PC-3 (cell line): ENCODE results near the gene AFF3.

Experiments used
- EZH2phosphoT487 ChIP-seq: fragments of 300-600 bp; sonication (generic); IDR thresholded peaks from 2 replicates; pipeline ENCODE4 v1.6.1; 2018; ENCODE audit warnings: mild to moderate bottlenecking, antibody characterized with exemption, low read length, borderline replicate concordance
- TF ChIP-seq, protein P1 (sequence below): fragments of 300-600 bp; sonication (generic); conservative IDR thresholded peaks from 2 replicates; pipeline ENCODE4 v1.5.1; 2017; ENCODE audit warnings: antibody characterized with exemption, low read depth, mild to moderate bottlenecking, low read length

DNA sequence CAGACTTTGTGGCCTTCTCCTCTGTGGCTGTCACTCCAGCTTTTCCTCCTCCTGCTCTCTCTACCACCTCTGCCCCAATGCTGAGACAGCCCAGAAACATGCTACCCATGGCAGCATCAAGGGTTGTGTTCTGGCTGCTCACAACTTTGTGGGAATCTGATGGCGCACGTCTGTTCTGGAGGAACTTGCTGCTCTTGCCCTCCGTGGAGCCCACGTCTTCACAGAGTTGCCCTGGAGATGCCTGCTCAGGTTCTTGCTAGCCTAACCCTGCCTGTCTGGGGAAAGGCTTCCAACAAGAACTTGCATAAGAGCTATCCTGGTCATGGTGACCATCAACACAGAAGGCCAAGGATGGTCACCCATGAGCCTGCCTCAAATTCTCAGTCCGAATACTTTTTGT lies 237.4 kb downstream of the AFF3 start:
- TF ChIP-seq, protein P1, sequence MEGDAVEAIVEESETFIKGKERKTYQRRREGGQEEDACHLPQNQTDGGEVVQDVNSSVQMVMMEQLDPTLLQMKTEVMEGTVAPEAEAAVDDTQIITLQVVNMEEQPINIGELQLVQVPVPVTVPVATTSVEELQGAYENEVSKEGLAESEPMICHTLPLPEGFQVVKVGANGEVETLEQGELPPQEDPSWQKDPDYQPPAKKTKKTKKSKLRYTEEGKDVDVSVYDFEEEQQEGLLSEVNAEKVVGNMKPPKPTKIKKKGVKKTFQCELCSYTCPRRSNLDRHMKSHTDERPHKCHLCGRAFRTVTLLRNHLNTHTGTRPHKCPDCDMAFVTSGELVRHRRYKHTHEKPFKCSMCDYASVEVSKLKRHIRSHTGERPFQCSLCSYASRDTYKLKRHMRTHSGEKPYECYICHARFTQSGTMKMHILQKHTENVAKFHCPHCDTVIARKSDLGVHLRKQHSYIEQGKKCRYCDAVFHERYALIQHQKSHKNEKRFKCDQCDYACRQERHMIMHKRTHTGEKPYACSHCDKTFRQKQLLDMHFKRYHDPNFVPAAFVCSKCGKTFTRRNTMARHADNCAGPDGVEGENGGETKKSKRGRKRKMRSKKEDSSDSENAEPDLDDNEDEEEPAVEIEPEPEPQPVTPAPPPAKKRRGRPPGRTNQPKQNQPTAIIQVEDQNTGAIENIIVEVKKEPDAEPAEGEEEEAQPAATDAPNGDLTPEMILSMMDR: no peak
- no peak for TF ChIP-seq EZH2phosphoT487
